Nucleus accumbens (tissue), 56 donors: ENCODE data around the gene MYRFL.
A peak's percentile ranks its signal among the peaks of the same experiment; 100 is the strongest.

Experiments used
- DNase-seq, 56 donors: peaks; one replicate each; lab custom pipeline; 2025; lab: John Stamatoyannopoulos, UW

Gene MYRFL

DNA sequence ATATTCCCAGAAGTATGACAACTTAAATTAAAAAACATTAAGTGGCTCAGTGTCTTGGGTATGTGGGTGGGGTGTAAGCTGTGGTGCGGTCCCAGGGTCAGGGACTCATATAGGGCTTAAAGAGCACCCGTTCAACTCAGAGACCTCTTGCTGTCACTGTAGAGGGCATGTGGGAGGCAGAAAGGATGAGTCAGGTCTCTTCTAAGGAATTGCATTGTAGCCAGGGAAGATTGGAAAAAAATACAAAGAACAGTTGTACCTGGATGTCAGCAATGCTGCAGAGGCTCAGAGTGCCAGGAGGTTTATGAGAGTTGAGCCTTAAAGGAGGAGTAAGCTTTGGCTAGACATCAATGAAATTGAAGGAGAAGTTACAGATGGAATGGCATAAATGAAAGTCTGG lies 104.1 kb downstream of the MYRFL start:
- DNase-seq: peak in 2 of 56 donors; percentile 0 to 1

DNA sequence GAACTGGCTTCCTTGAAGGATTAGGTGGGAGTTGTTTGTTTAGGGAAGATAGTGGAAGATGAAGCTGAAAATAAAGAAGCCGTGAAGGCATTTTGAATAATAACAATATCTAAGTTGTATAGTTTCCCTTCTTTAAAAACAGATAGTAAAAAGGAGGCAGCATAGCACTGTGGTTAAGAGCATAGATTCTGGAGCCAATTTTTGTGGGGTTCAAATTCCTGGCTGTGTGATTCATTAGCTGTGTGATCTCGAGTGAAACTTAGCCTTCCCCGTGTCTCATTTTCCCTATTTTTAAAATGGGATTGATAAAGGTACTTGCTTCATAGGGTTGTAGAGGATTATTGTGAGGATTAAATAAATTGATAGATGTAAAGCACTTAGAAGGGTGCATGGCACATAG lies 104.5 kb downstream of the MYRFL start:
- DNase-seq: no peak

DNA sequence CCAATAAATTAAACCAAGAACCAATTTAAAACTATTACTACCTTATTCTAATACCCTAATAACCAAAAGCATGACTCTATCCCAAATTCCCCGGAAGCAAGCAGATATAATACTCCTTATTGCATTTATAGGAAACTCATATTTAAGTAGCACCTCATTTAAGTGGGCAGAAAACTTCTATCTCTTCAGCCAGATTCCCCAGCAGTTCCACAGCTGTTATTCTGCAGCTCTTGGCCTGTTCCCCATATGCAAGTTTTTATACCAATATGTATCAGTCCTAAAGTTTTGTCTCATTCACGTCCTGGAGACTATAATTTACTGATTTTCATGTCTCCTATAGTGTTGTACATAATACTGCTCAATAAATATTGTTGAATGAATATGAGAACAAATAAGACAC lies 106.5 kb downstream of the MYRFL start:
- DNase-seq: no peak

DNA sequence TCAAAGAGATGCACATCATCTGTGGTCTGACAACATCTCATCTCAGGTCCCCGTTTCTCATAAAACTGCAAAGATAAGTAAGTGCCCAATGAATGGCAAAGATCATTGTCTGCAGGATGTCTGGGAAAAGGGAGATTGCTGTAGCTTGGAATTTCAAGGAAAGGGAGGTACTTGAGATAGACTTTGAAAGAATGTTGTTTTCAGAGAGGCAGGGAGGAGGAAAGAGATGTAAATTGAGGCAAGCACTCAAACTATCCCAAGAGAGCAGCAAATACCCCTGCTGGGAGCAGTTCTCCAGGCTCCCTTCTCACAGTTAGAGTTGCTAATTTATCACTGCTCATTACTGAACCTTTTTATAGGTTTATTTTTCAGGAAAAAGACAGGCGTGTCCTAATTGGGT lies 107.1 kb downstream of the MYRFL start:
- DNase-seq: no peak

DNA sequence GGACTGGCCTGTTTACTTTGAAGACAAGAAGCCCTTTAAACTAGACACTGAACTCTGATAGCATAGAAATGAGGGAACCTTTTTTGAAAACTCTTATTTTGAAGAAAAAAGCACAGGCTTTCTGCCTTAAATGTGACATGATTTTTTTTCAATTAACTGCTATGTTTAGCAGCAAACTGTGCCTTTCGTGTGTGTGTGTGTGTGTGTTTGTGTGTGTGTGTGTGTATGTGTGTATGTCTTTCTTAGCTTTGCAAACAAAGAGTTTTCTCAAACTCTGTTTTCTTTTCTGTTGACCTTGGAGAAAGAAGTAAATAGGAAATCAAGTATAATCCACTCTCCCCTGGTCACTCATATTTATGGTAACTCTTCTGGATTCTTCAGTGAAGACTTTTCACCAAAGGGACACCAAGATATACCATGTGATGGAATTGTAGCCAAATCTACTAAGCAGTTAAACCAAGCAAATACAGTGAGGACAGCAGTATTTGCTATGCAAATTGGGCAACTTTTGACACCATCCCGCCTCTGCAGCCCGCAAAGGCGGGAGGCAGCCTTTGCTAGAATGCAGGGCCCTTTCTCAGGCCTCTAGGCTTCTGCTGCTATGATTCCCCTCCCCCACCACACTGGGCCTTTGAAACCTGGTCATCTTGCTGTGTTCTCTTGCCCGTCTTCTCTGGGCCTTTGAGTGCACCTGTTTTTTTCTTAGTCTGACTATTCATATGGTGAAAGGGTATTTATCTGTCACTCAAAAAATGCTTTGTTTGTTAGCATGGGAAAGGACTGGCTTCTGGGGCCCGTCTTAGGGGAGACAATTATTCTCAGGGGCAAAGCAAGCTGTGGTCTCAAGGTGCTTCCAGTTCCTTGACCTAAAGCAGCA lies 107.9 kb downstream of the MYRFL start:
- no peak for DNase-seq

DNA sequence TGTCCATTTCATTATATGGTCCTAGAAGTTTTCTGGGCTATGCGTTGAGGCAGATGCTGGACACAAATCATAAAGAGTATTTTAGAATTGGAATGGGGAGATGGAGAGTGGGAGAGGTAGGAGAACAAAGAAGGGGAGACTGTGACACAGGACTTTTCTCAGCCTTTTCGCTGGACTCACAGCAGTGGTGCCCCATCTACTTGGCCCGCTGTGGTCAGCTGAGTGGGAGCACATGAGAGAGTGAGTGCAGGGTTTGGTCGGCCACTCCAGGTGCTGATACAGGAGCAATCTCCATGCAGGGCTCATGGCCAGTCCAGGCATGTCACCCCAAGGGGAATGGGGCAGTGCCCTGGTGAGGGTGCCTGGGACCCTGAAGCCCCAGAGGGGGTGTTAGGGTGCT lies 109.0 kb downstream of the MYRFL start:
- no peak for DNase-seq

DNA sequence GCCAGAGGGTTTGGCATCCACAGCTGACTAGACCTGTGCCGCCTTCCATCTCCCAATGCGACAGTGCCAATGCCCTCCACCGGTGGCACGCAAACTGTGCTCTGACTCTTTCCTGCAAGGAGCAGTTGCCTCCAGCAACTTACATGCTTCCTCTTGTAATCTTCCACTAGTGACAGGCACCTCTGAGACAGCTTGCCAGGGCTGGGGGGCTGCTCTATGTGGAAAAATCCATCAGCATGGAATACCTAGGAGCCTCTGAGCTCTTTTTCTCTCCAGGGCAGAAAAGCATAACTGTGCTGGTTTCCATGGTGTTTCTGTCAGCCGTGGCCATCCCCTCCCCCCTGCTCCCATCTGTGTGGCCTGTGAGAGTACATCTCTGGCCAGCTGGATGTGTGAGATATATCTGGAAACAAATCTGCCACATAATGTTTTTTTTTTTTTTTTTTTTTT lies 110.6 kb downstream of the MYRFL start:
- DNase-seq: peak in 3 of 56 donors; percentile 0 to 7 (median 1)

DNA sequence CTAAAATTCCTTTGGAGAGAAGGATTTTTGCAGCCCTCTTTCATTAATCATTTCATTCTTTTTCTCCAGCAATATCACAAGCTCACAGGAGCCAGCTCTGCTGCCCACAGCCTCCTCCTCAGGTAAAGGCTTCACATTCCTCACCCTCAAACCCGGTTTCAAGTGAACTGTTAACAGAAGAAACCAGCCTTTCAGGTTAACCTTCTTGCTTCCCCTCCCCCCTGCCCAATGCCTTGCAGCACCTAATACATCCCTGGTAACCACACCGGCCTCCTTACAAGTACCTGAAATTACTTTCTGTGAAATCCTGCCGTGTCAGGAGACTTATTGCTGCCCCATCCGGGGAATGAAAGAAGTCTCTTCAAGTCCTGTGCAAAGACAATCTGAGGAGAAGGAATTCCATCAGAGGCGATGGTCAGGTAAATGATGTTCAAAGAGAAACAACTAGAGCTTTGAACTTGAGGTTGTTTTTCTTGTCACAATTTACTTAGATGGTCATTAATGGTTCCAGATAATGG lies 111.2 kb downstream of the MYRFL start:
- DNase-seq: no peak

DNA sequence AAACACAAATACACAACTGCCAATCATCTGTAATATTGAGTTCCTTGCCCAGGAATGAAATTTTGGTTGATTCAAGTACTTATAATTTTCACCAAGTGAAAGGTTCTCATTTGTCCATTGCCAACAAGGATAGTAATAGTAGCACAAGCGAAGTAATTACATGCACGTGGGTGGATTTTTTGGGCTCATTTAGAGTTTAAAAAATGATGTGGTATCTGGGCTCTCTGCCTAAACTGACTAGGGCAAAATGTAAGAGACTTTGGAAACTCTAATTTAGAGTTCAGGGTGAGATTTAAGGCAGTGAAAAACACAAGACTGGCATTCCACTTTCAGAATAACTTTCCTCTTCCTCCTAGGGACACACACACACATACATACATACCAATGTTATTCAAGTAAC lies 111.7 kb downstream of the MYRFL start:
- no peak for DNase-seq

DNA sequence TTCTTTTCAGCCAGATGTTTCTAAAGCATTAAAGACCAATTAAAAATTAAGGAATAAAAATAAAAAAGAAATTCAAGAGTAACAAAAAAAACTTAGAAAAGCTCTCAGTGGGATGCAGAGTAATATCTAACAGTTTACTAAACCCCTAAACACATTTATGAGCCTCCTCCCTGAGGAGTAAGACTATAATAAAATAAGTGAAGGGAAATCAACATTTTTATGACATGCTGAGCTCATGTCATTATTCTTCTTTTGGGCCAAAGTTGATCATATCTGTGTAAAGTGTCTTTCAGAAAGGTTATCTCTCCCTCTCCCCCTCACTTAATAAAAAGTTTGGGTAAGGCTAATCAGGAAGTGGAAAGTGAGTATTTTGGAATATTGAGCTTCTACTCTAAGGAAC lies 122.1 kb downstream of the MYRFL start:
- no peak for DNase-seq

DNA sequence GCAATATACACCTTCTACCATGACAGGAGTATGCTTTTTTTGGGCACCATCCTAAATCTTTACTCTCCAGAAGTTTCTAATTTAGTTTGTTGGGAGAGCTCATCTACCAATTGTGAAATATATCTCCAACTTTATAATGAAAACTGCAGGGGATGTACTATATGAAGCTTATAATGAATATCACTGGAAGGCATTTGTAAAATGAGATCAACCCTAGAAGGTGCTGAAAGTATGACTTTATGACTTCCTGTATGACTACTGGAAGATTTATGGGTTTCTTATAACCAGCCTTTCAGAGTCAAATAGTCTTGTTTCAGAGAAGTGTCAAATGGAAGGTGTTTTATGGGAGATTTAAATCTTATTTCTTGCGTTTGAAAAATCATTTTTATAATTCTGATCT lies 122.9 kb downstream of the MYRFL start:
- no peak for DNase-seq

DNA sequence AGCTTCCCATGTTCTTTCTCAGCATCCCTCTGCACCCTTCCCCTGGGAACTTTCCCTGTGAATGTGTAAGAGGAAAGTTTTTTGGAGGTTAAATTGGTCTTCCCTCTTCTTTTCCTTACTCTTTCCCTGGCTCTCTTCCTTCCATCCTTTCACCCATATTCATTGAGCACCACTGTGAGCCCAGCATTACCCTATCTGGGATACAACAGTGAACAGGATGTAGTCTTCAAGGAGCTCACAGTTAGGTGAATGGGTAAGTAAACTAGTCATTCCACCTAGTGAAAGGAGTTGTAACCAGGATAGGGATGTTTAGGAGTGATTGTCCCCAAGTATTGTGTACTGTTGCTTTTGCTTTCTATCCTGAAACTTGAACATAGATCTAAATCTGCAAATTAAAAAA lies 123.8 kb downstream of the MYRFL start:
- DNase-seq: no peak

DNA sequence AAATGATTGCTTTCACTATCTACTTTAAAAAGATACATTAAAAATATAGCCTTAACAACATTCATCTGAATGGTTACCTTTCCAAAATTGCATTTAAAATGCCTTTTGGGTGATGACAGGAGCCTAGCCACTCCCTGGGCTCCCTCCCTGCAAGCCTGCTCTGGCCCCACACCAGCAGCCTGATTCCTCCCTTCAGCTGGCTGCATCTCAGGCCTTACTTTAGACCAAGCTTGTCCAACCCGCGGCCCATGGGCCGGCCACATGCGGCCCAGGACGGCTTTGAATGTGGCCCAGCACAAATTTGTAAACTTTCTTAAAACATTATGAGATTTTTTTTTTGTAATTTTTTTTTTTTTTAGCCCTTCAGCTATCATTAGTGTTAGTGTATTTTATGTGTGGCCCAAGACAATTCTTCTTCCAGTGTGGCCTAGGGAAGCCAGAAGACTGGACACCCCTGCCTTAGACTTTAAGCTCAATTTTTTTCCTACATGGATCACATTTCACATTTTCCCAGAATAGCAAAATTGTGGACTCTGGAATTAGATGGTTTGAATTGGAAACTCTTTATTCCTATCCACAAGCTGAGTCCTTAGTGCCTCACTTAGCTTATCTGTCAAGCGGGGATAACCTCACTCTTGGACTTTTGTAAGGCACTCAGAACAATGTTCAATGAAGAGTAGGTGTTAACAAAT lies 124.4 kb downstream of the MYRFL start:
- DNase-seq: no peak

DNA sequence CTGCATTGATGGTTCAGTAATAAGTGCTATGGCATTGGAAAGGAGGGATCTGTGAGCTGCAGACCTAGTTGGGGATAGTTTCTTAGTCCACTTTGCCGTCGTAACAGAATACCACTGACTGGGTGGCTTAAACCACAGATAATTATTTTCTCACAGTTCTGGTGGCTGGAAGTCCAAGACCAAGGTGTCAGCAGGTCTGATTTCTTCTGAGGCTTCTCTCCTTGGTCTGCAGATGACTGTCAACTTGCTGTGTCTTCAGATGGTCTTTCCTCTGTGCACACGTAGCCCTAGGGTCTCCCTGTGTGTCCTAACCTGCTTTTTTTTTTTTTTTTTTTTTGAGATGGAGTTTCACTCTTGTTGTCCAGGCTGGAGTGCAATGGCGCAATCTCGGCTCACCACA lies 126.1 kb downstream of the MYRFL start:
- DNase-seq: no peak

DNA sequence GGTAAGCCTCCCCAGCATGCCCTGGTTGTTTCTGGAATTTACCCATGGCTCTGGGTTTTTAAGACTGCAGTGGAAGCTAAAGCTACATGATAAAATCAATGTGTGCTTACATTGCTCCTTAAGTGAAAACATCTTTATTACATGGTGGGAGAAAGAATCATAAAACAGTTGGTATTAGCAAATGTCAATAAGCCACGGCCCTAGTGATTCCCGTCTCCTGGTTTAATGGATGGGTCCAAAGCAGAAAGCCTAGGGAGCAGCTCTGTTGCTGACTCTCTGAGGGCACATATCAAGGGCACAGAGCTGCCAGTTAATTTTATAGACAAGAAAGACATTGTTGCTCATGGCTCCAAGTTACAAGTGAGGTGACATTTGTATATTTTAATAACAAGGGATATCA lies 127.9 kb downstream of the MYRFL start:
- no peak for DNase-seq

DNA sequence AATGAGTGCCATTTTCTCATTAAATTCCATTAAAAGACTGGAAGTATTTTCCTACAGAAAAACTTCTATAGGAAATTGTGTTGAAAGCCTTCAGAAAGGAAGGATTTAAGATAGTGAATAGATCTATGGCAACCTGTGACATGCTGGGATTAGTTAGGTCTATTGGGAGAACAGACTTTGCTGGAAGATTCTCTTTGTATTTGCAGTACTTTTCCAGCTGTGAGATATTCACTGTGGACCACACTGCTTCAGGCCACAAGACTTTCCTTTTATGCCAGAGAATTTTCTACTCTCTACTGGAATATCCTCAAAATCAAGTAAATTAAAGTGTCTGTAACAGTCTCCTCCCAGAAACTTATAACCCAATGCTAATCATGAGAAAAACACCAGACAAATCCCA lies 136.2 kb downstream of the MYRFL start:
- DNase-seq: no peak

DNA sequence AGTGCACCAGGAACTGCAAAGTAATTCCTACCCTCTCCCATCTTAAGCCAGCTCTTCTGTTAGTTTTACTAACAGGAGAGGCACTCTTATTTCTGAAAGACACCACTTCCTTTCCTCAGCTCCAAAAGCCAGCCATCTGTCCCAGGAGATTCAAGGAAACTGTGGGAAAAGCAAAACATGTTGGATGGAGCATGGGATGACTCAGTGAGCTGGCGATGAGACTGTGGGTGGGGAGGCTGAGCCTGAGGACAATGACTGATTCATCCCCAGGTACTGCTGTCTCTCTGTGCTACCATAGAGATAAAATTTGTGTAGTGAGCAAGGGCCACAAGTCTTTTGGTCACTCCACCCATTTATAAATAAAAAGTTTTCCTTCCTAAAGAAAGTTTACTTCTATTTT lies 141.4 kb downstream of the MYRFL start:
- DNase-seq: peak in 4 of 56 donors; percentile 1 to 30 (median 10)

DNA sequence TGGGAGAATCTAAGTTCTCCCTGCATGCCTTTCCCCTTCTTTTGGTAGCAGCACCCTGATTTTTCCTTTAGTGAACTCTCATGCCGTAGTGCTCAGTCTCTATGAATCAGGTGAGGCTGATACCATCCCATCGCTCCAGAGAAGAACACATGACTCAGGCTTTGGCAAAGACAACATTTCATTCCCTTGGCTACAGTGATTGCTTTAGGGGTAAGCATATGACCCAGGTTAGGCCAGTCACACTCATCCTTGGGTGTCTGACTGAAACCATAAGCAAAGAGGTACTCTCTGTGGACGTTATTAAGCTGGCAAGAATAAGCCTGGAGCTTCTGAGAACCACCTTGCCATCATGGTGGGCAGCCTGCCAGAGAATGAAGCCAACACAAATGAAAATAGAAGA lies 141.8 kb downstream of the MYRFL start:
- no peak for DNase-seq

DNA sequence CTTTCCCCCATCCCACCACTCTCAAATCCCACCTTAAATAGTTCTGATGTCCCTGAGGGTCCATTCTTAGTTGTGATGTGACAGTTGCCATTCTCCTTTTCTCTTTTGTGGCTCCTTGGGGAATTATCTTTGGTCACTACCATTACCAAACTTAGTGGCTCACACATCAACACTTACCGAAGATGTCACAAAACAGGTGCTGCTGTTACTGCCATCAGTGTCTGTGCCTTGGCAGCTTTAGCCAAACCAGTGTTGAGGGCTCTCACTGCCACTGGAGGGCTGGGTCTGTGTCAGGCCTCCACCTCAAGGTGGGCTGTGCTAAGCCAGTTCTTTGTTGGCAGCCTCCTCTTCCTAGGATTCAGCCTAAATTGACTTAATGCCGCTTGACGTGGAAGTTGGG lies 144.0 kb downstream of the MYRFL start:
- no peak for DNase-seq

DNA sequence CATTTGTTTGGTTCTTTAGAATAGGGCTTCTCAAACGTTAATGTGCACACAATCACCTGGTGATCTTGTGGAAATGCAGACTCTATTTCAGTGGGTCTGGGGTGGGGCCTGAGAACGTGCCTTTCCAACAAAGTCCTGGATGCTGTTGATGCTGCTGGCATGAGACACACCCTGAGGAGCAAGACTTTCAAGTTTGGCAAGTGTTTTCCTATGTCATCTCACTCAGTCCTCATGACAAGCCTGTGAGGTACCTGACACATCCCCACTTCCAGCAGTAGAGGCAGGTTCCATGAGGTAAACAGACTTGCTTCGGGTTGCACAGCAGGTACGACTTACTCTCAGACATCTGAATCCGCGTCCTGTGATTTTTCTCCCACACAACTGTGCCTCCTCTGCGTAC lies 147.1 kb downstream of the MYRFL start:
- no peak for DNase-seq

DNA sequence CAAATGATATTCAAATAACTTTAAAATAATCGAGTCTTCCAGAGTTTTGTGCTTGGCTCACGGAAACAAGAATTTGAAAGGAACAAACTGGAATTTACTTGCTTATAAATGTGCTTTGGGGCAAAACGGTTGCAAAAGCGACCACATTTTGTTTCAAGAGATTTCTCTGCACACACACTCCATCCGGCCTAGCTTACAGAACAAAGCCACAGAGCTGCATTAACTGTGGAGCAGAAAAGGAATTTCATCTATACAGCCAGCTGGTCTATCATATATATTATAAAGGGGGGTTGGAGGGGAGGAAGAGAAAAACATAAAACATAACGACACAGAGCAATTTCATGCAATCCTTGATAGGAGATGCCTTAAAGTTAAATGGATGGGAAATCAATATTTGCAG lies 153.0 kb downstream of the MYRFL start:
- no peak for DNase-seq
